HG03432 (cell line): ENCODE measurements around the gene MRTFA.
"Not testable (repeated sequence)": the region's sequence is repeated elsewhere in the genome, so short reads cannot be mapped to it uniquely, and the experiment has no call there.

Source experiments
- ATAC-seq: cut with Tn5 transposase; IDR thresholded peaks from one replicate; pipeline ENCODE4 v1.9.1; 2021; ENCODE audit warnings: mild to moderate bottlenecking, moderate library complexity; ENCODE audit not compliant: unreplicated experiment

Gene MRTFA

GRCh38 chr22:40636380-40637182 lies at the start of gene MRTFA:
TSS of gene MRTFA (minus strand) at chr22:40636719.
- peak; percentile 91 for ATAC-seq

- ATAC-seq = no peak
Measured at GRCh38 chr22:40685406-40685805, 48.9 kb upstream of the MRTFA start.

- ATAC-seq = no peak
Measured at GRCh38 chr22:40684728-40685127, 48.2 kb upstream of the MRTFA start.

GRCh38 chr22:40681451-40681850 lies 44.9 kb upstream of the MRTFA start:
- no peak for ATAC-seq

- no peak for ATAC-seq
Measured at GRCh38 chr22:40680819-40681183, 44.3 kb upstream of the MRTFA start.

- no peak for ATAC-seq
Measured at GRCh38 chr22:40679964-40680818, 43.7 kb upstream of the MRTFA start.

GRCh38 chr22:40679249-40679963 lies 42.9 kb upstream of the MRTFA start, which contains the start of gene MCHR1:
TSS of gene MCHR1 (plus strand) at chr22:40679484. CDS start at chr22:40679653, 169 bp downstream.
- no peak for ATAC-seq

- no peak for ATAC-seq
Measured at GRCh38 chr22:40678493-40679248, 42.2 kb upstream of the MRTFA start.

GRCh38 chr22:40676644-40677043 lies 40.1 kb upstream of the MRTFA start:
- no peak for ATAC-seq

- not testable (repeated sequence) for ATAC-seq
Measured at GRCh38 chr22:40676166-40676565, 39.6 kb upstream of the MRTFA start.

- no peak for ATAC-seq
Measured at GRCh38 chr22:40674274-40674673, 37.8 kb upstream of the MRTFA start.

- no peak for ATAC-seq
Measured at GRCh38 chr22:40673017-40673416, 36.5 kb upstream of the MRTFA start.

GRCh38 chr22:40671796-40672360 lies 35.4 kb upstream of the MRTFA start:
- ATAC-seq = no peak

- ATAC-seq = no peak
Measured at GRCh38 chr22:40671369-40671768, 34.9 kb upstream of the MRTFA start.

- ATAC-seq = no peak
Measured at GRCh38 chr22:40670058-40670457, 33.5 kb upstream of the MRTFA start.

- no peak for ATAC-seq
Measured at GRCh38 chr22:40668611-40669411, 32.3 kb upstream of the MRTFA start.

GRCh38 chr22:40666151-40666848 lies 29.8 kb upstream of the MRTFA start:
- ATAC-seq = no peak

GRCh38 chr22:40665312-40665711 lies 28.8 kb upstream of the MRTFA start:
- ATAC-seq = no peak

- no peak for ATAC-seq
Measured at GRCh38 chr22:40661671-40662070, 25.2 kb upstream of the MRTFA start.
